Measurements from ENCODE around the gene STXBP4.

GRCh38 chr17:54990118-54990517 lies 21.6 kb downstream of the STXBP4 start:
- TF ChIP-seq YY1 (IDR thresholded peaks at IDR 0.05; ENCODE audit: insufficient read depth, insufficient read length) (no peak), ZNF274 (IDR thresholded peaks at IDR 0.05; ENCODE audit: low read depth, low read length) (no peak)
